A549 (cell line): ENCODE data around the gene PTPRG. TPM values are rescaled to one million over a fixed set of nuclear protein-coding genes. Genes with fewer than 3 reads are reported as not detected.

Experiments used
- ATAC-seq, 2 experiments: fragments of 200-7000 bp in 1 of 2; fragments of >200 bp in 1 of 2; cut with Nextera tagmentation in 1 of 2; cut with Tn5 transposase in 1 of 2; 3 replicates each; pipeline versions ENCODE4 v1.8.0 to v1.9.1; 2018 to 2020; ENCODE audit warnings: mild to moderate bottlenecking in 1 of 2, moderate library complexity in 1 of 2
- CTCF ChIA-PET: fragments of 300-600 bp; sonication (Branson Sonifier 250); formaldehyde crosslinking; extraction: SDS; loops from one replicate; lab custom pipeline; 2021; ENCODE audit warnings: antibody characterized with exemption, inconsistent platforms; lab: Yijun Ruan, JAX
- POLR2A ChIA-PET: fragments of 350-600 bp; formaldehyde crosslinking; extraction: SDS; loops from one replicate; lab custom pipeline; 2021; ENCODE audit warnings: antibody characterized with exemption, inconsistent platforms; lab: Yijun Ruan, JAX
- DNase-seq, 2 experiments: peaks; one replicate each; pipeline versions ENCODE4 v3.0.0 to v3.0.0-alpha.2; 2011 to 2016; ENCODE audit warnings: low read depth in 1 of 2, low spot score in 1 of 2
- FAIRE-seq: peaks from 2 replicates; lab custom pipeline; 2011; peaks lifted over from hg19 to GRCh38; lab: Jason Lieb, UNC
- H3K27ac ChIP-seq, 2 experiments: fragments of >200 bp; sonication (Bioruptor Twin); formaldehyde crosslinking; 3 replicates each; pipeline ENCODE4 v1.5.1; 2016 to 2017
- H3K4me1 ChIP-seq: fragments of >200 bp; sonication (Bioruptor Twin); formaldehyde crosslinking; 3 replicates; pipeline ENCODE4 v1.6.1; 2016
- H3K4me2 ChIP-seq: fragments of >200 bp; sonication (Bioruptor Twin); formaldehyde crosslinking; 3 replicates; pipeline ENCODE4 v1.6.1; 2016
- H3K4me3 ChIP-seq: fragments of >200 bp; sonication (Bioruptor Twin); formaldehyde crosslinking; 3 replicates; pipeline ENCODE4 v1.5.1; 2016
- H3K9me3 ChIP-seq: fragments of >200 bp; sonication (Bioruptor Twin); formaldehyde crosslinking; 3 replicates; pipeline ENCODE4 v1.6.1; 2016
- CBX2 ChIP-seq: fragments of 200-600 bp; sonication (generic); IDR thresholded peaks from 2 replicates; pipeline ENCODE4 v1.6.1; 2016; ENCODE audit warnings: low read depth, mild to moderate bottlenecking, borderline replicate concordance
- CEBPB ChIP-seq, 2 experiments: fragments of >200 bp in 1 of 2; sonication (Bioruptor Twin) in 1 of 2; formaldehyde crosslinking in 1 of 2; IDR thresholded peaks; 2 replicates each; pipeline ENCODE4 v1.6.1; 2012 to 2016
- EHF ChIP-seq: fragments of 250-450 bp; sonication (Bioruptor Pico); IDR thresholded peaks from 2 replicates; pipeline ENCODE4 v1.5.0; 2020; ENCODE audit warnings: mild to moderate bottlenecking
- EP300 ChIP-seq, 2 experiments: fragments of >200 bp; sonication (Bioruptor Twin); formaldehyde crosslinking; IDR thresholded peaks; 2 replicates in 1 of 2; 3 replicates in 1 of 2; pipeline ENCODE4 v1.6.1; 2016 to 2017
- ESRRA ChIP-seq: fragments of 150-350 bp; IDR thresholded peaks from 2 replicates; pipeline ENCODE4 v1.6.1; 2014; ENCODE audit warnings: mild to moderate bottlenecking, low read length, borderline replicate concordance
- FOXS1 ChIP-seq: fragments of 250-450 bp; sonication (Bioruptor Pico); IDR thresholded peaks from 2 replicates; pipeline ENCODE4 v1.5.0; 2020; ENCODE audit warnings: mild to moderate bottlenecking, moderate library complexity
- HDAC2 ChIP-seq: fragments of 200-600 bp; sonication (generic); IDR thresholded peaks from 2 replicates; pipeline ENCODE4 v1.6.1; 2016
- HOXB13 ChIP-seq: fragments of 250-450 bp; sonication (Bioruptor Pico); IDR thresholded peaks from 2 replicates; pipeline ENCODE4 v1.5.0; 2020; ENCODE audit warnings: low read depth, mild to moderate bottlenecking, moderate library complexity
- HOXB5 ChIP-seq: fragments of 250-450 bp; sonication (Bioruptor Pico); IDR thresholded peaks from 2 replicates; pipeline ENCODE4 v1.5.0; 2020; ENCODE audit warnings: mild to moderate bottlenecking, moderate library complexity
- JUN ChIP-seq, 2 experiments: fragments of >200 bp; sonication (Bioruptor Twin); formaldehyde crosslinking; IDR thresholded peaks; 2 replicates in 1 of 2; 3 replicates in 1 of 2; pipeline ENCODE4 v1.6.1; 2016 to 2017
- KDM5A ChIP-seq: fragments of 200-600 bp; sonication (generic); IDR thresholded peaks from 2 replicates; pipeline ENCODE4 v1.6.1; 2016; ENCODE audit warnings: antibody characterized with exemption, mild to moderate bottlenecking
- MAFK ChIP-seq: fragments of 450-650 bp; IDR thresholded peaks from 2 replicates; pipeline ENCODE4 v1.6.1; 2014; ENCODE audit not compliant: partially characterized antibody
- MYC ChIP-seq: IDR thresholded peaks from 2 replicates; pipeline ENCODE4 v1.6.1; 2012; ENCODE audit warnings: mild to moderate bottlenecking, inconsistent platforms, low read length, improper control_type of control experiment, borderline replicate concordance
- NR3C1 ChIP-seq: fragments of >200 bp; sonication (Bioruptor Twin); formaldehyde crosslinking; IDR thresholded peaks from 3 replicates; pipeline ENCODE4 v1.6.1; 2017
- RFX5 ChIP-seq: fragments of 450-650 bp; IDR thresholded peaks from 2 replicates; pipeline ENCODE4 v1.7.1; 2014; ENCODE audit warnings: antibody characterized with exemption, mild to moderate bottlenecking, moderate library complexity
- SMC3 ChIP-seq: fragments of >200 bp; sonication (Bioruptor Twin); formaldehyde crosslinking; IDR thresholded peaks from 3 replicates; pipeline ENCODE4 v1.6.1; 2018; ENCODE audit warnings: inconsistent platforms
- ZC3H11A ChIP-seq: fragments of 450-650 bp; IDR thresholded peaks from 2 replicates; pipeline ENCODE4 v1.6.1; 2014; ENCODE audit warnings: antibody characterized with exemption, mild to moderate bottlenecking
- WGBS: methylation state at CpG from one replicate; pipeline ENCODE4 v1.1.6; 2017; ENCODE audit errors: missing lambda C conversion rate; 5-methylcytosine and 5-hydroxymethylcytosine counted together
- polyA plus RNA-seq, 4 experiments: library from polyadenylated mRNA; depleted of rRNA in 3 of 4; stranded (reverse); fragments of >200 nt; fragmentation: RNase III in 1 of 4; extraction: RNeasy Plus Mini Kit Qiagen cat#74134 plus additional on column Dnase treatment in 1 of 4; gene quantifications; 2 replicates in 3 of 4; 3 replicates in 1 of 4; pipeline ENCODE4 v1.2.3, GENCODE V29; 2011 to 2017
- TF ChIP-seq, protein P1 (sequence below): fragments of 150-350 bp; IDR thresholded peaks from 2 replicates; pipeline ENCODE4 v1.6.1; 2014; ENCODE audit warnings: low read depth, mild to moderate bottlenecking, low read length
- TF ChIP-seq, protein P2 (sequence below): fragments of 450-650 bp; IDR thresholded peaks from 2 replicates; pipeline ENCODE4 v1.6.1; 2014; ENCODE audit warnings: antibody characterized with exemption
- TF ChIP-seq, protein P3 (sequence below): IDR thresholded peaks from 2 replicates; pipeline ENCODE4 v1.6.1; 2012
- TF ChIP-seq, protein P4 (sequence below): fragments of 250-450 bp; sonication (Bioruptor Pico); IDR thresholded peaks from 2 replicates; pipeline ENCODE4 v1.5.0; 2020; ENCODE audit warnings: low read depth, mild to moderate bottlenecking, moderate library complexity

The PTPRG gene
- polyA plus RNA-seq, 2 of the 4 experiments (the other 2 are of a cell fraction): 4.5 to 4.8 TPM

DNA sequence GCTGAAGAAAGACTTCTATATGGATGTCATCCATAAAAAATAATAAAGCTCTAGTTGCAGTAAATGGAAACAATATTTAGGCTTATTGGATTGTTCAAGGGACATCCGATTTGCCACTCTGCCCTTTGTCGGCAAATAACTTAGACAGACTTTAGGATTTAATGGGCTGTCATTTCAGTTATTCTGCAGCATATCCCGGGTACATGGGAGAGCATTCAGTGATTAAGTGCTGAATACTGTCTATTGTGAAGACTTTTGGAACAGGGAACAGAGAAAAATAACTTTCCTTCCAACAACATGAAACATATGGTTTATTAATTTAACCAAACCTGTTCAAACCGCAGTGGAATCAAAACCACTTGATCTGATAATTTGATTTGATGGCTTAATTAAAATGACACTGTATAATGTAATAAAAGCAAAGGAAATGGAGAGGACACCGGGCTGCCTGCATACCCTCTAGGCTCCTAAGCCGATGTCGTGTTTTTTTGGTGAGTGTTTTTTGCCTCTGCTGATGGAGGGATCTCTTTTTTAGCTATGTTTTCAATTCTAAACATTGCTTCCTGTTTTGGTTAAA is 612.7 kb downstream of the PTPRG start:
- FAIRE-seq (no peak), DNase-seq (no peak), ATAC-seq (no peak)
- H3K4me3 ChIP-seq: no peak overlapping the region
- no peaks in the 10 kb centered on the region for H3K9me3 ChIP-seq
- 47% methylated on average over 7 of the region's 7 CpGs for WGBS
- CTCF ChIA-PET: no interaction called here
- POLR2A ChIA-PET: no interaction called here
- no peak overlapping the region for H3K4me2 ChIP-seq
- TF ChIP-seq, protein P1, sequence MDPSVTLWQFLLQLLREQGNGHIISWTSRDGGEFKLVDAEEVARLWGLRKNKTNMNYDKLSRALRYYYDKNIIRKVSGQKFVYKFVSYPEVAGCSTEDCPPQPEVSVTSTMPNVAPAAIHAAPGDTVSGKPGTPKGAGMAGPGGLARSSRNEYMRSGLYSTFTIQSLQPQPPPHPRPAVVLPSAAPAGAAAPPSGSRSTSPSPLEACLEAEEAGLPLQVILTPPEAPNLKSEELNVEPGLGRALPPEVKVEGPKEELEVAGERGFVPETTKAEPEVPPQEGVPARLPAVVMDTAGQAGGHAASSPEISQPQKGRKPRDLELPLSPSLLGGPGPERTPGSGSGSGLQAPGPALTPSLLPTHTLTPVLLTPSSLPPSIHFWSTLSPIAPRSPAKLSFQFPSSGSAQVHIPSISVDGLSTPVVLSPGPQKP: no peak
- TF ChIP-seq EP300 (IDR thresholded peaks at IDR 0.05): no peak
- no peak for TF ChIP-seq ESRRA
- TF ChIP-seq HOXB13: no peak
- TF ChIP-seq RFX5: no peak
- TF ChIP-seq MYC: no peak
- TF ChIP-seq, protein P2, sequence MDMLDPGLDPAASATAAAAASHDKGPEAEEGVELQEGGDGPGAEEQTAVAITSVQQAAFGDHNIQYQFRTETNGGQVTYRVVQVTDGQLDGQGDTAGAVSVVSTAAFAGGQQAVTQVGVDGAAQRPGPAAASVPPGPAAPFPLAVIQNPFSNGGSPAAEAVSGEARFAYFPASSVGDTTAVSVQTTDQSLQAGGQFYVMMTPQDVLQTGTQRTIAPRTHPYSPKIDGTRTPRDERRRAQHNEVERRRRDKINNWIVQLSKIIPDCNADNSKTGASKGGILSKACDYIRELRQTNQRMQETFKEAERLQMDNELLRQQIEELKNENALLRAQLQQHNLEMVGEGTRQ: no peak
- TF ChIP-seq MAFK: no peak
- TF ChIP-seq CEBPB (IDR thresholded peaks at IDR 0.05): no peak
- TF ChIP-seq EHF (CRISPR knock-in tag): no peak
- no peak for TF ChIP-seq SMC3
- TF ChIP-seq FOXS1 (CRISPR knock-in tag): no peak
- TF ChIP-seq ZC3H11A: no peak
- TF ChIP-seq HOXB5: no peak
- H3K4me1 ChIP-seq: no peaks in the 10 kb centered on the region
- H3K27ac ChIP-seq: no peak overlapping the region

DNA sequence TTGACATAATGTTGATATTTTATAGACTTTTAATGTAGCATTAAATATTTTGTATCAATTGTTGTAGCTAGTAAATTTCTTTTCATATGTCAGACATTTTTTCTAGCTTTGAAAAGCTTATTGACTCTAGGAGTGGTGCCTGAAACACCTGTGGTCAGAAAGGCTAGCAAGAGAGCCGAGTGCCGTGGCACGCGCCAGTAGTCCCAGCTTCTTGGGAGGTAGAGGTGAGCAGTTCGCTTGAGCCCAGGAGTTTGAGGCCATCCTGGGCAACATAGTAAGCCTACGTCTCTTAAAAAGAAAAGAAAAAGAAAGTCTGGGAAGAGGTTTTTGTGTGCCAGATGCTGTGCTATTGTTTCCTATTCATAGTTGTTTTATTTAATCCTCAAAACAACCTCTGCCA is 613.8 kb downstream of the PTPRG start:
- Histone ChIP-seq H3K4me1 (no peaks in the 10 kb centered on the region), H3K27ac (no peak overlapping the region)
- TF ChIP-seq RFX5: no peak
- TF ChIP-seq NR3C1: no peak
- no peak for TF ChIP-seq CBX2
- no peak for TF ChIP-seq KDM5A
- no peak for TF ChIP-seq JUN (IDR thresholded peaks at IDR 0.05)
- no peak for TF ChIP-seq HDAC2
- TF ChIP-seq, protein P2: no peak
- TF ChIP-seq, protein P3, sequence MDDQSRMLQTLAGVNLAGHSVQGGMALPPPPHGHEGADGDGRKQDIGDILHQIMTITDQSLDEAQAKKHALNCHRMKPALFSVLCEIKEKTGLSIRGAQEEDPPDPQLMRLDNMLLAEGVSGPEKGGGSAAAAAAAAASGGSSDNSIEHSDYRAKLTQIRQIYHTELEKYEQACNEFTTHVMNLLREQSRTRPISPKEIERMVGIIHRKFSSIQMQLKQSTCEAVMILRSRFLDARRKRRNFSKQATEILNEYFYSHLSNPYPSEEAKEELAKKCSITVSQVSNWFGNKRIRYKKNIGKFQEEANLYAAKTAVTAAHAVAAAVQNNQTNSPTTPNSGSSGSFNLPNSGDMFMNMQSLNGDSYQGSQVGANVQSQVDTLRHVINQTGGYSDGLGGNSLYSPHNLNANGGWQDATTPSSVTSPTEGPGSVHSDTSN: no peak
- TF ChIP-seq, protein P4, sequence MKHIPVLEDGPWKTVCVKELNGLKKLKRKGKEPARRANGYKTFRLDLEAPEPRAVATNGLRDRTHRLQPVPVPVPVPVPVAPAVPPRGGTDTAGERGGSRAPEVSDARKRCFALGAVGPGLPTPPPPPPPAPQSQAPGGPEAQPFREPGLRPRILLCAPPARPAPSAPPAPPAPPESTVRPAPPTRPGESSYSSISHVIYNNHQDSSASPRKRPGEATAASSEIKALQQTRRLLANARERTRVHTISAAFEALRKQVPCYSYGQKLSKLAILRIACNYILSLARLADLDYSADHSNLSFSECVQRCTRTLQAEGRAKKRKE (CRISPR knock-in tag): no peak
- TF ChIP-seq, all 56 proteins: peak for 0
- DNase-seq (no peak), FAIRE-seq (no peak), ATAC-seq (no peak)
- Histone ChIP-seq H3K4me2 (no peak overlapping the region), H3K9me3 (no peaks in the 10 kb centered on the region), H3K4me3 (no peak overlapping the region)
- ChIA-PET CTCF (interaction anchor here (1.8 kb wide), 1 partner anchor 14 kb away, joined by 5 read pairs; no protein-coding TSS in a partner anchor), POLR2A (no interaction called here)
- WGBS: 67% methylated on average over 6 of the region's 6 CpGs
